Subcutaneous adipose tissue (tissue), 4 donors: ENCODE data around the gene TFF1. TPM values are rescaled to one million over a fixed set of nuclear protein-coding genes. Genes with fewer than 3 reads are reported as not detected.

ENCODE experiments used
- CTCF ChIP-seq: fragments of 450-650 bp; IDR thresholded peaks from one replicate; pipeline ENCODE4 v1.5.1; 2016; ENCODE audit warnings: low read depth, mild to moderate bottlenecking, control low read depth, antibody characterized with exemption, moderate library complexity
- total RNA-seq, 4 donors: library from RNA; depleted of rRNA; stranded (reverse); fragments of >200 nt; gene quantifications; one replicate each; pipeline ENCODE4 v1.1.0, GENCODE V29; 2016

The TFF1 gene
- total RNA-seq, 4 donors from 2014 or later, result not detected

- no peak for TF ChIP-seq CTCF
Observed at GRCh38 chr21:42385619-42386018, 19.3 kb upstream of the TFF1 start.

- no peak for TF ChIP-seq CTCF
Observed at GRCh38 chr21:42384989-42385388, 18.7 kb upstream of the TFF1 start.

- no peak for TF ChIP-seq CTCF
Observed at GRCh38 chr21:42384156-42384945, 18.0 kb upstream of the TFF1 start.

- TF ChIP-seq CTCF, result no peak
Observed at GRCh38 chr21:42383331-42383730, 17.0 kb upstream of the TFF1 start.

GRCh38 chr21:42382915-42383314, 16.6 kb upstream of the TFF1 start:
- TF ChIP-seq CTCF, result no peak

- TF ChIP-seq CTCF, result no peak
Observed at GRCh38 chr21:42381347-42381984, 15.1 kb upstream of the TFF1 start.

GRCh38 chr21:42379426-42380215, 13.3 kb upstream of the TFF1 start:
- TF ChIP-seq CTCF, result no peak
